Glomerular endothelial cell (primary cell): ENCODE data around the gene RAPGEF2. TPM values are rescaled to one million over a fixed set of nuclear protein-coding genes. Genes with fewer than 3 reads are reported as not detected.

Experiments
- DNase-seq: peaks from one replicate; pipeline ENCODE4 v3.0.0-alpha.2; 2011; ENCODE audit warnings: low read depth, low spot score; ENCODE audit errors: extremely low read depth
- total RNA-seq: library from RNA; depleted of rRNA; stranded (reverse); fragments of >200 nt; gene quantifications from 2 replicates; pipeline ENCODE4 v1.2.3, GENCODE V29; 2015

RAPGEF2 gene
- total RNA-seq, 1 donor from 2014 or later: 57.3 TPM

DNA sequence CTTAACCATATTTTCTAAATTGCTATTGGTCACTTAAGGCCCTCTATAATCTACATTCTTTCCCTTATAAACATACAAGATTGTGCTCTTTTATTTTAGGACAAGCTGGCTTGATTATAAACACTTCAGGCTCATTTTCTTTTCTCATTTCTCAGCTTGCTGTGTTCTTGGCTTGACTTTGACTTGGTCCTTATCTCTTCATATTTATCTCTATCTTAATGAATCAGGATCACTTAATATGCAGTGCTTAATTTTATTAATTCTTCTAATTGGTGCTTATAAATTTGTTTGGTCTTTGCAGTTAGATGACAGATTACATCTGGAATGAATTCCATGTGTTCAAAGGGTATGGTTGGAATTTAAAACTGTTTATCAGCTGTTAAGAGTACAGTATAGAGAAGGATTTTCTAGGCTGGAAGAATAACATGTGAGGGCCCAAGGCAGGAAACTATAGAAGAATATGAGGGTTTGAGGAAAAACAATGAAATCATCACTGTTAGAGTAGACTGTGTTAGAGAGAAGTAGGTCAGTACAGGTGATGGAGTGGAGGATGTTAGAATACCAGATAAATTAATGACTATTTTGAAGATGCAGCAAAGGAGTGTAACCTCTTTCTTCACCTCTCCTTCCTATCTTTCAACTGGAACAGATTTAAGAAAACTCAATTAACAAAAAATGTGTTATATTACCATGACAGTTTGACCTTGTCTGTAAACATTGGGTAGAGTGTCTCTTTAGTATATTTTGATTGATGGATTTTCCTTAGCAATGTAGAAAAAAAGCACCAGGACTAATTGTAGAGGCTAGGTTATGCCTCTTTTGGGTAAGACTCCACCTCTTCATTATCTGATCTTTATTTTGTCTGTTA, 169.6 kb downstream of the RAPGEF2 start:
- no peak for DNase-seq

- DNase-seq: no peak
Measured at GRCh38 chr4:159273141-159273438, 170.2 kb downstream of the RAPGEF2 start.

DNA sequence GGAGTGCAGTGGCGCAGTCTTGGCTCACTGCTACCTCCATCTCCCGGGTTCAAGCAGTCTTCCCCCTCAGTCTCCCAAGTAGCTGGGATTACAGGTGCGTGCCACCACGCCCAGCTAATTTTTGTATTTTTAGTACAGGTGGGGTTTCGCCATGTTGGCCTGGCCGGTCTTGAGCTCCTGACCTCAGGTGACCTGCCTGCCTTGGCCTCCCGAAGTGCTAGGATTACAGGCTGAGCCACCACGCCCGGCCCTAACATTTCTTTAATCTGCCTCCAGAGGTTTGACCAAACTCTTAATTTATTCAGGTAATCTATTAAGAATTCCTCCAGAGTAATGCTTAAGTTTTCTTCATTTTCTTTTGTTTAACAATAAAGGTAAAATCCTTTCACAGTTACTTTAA, 171.0 kb downstream of the RAPGEF2 start:
- no peak for DNase-seq

DNA sequence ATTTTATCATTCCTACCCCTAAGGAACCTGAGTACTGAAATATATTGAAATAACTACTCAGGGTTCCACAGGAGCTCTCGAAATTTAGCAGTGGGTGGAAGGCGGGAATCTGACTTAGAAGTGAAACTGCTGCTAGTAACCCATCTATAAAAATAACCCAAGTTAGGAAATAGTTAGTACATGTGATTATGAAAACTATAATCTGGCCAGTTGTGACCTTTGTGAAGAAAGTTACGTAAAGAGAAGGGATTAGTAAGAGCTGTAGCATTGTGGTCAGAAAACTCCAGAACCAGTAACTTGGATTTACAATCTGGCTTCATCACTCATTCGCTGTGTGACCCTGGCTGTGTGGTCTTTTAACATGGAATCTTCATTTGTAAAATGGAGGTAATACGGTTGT, 175.5 kb downstream of the RAPGEF2 start:
- no peak for DNase-seq

- no peak for DNase-seq
Measured at GRCh38 chr4:159279084-159279483, 176.2 kb downstream of the RAPGEF2 start.

DNA sequence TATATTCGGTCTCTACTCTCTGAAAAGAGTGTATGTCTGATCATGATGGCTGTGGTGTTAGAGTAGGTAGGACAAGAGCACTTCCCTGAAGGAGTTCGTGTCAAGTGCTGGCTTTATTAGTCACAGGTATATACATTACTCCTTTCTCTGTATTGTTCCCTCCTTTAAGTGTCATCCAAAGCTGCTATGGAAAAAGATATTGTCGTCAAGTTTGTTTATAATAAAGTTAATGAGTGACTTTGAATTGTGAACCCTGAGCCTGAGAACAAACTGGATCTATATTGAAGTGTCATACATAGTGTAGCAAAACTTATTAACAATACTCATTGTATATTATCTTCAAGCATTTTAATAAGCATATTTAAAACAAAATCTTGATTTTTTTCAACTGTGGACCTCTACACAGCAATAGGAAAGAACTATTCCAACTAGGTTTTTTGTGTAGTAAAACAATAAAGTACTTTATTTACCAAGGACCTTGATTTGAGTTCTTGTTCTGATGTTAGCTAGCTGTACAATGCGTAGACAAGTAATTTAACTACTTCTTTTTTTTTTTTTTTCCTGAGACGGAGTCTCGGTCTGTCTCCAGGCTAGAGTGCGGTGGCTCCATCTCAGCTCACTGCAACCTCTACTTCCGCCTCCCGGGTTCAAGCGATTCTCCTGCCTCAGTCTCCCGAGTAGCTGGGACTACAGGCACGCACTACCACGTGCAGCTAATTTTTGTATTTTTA, 177.7 kb downstream of the RAPGEF2 start:
- no peak for DNase-seq

- DNase-seq: no peak
Measured at GRCh38 chr4:159281771-159282170, 178.9 kb downstream of the RAPGEF2 start.

DNA sequence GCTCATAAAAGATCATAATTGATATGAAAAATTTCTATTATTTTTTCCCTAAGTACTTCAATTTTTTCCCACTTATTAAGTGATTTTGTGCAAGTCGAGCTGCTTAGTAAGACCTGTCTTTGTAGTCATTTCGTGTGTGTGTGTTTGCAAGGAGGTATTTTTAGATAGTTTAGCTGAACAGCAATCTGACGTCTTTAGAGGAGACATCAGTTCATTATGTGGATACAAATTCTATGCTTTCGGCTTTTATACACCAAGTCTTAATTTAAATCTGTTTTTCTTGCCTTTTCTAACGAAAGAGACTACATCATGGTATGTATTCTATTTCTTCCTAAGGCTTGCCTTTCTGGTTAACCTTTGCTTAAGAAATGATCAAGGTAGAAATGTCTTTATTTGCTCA, 179.4 kb downstream of the RAPGEF2 start:
- DNase-seq: no peak

GRCh38 chr4:159282944-159283343, 180.1 kb downstream of the RAPGEF2 start:
- no peak for DNase-seq

GRCh38 chr4:159283696-159284095, 180.8 kb downstream of the RAPGEF2 start:
- no peak for DNase-seq

GRCh38 chr4:159284113-159284512, 181.2 kb downstream of the RAPGEF2 start:
- DNase-seq: no peak

- no peak for DNase-seq
Measured at GRCh38 chr4:159284733-159285132, 181.9 kb downstream of the RAPGEF2 start.

GRCh38 chr4:159287767-159288166, 184.9 kb downstream of the RAPGEF2 start:
- no peak for DNase-seq

- DNase-seq: no peak
Measured at GRCh38 chr4:159289682-159290081, 186.8 kb downstream of the RAPGEF2 start.

DNA sequence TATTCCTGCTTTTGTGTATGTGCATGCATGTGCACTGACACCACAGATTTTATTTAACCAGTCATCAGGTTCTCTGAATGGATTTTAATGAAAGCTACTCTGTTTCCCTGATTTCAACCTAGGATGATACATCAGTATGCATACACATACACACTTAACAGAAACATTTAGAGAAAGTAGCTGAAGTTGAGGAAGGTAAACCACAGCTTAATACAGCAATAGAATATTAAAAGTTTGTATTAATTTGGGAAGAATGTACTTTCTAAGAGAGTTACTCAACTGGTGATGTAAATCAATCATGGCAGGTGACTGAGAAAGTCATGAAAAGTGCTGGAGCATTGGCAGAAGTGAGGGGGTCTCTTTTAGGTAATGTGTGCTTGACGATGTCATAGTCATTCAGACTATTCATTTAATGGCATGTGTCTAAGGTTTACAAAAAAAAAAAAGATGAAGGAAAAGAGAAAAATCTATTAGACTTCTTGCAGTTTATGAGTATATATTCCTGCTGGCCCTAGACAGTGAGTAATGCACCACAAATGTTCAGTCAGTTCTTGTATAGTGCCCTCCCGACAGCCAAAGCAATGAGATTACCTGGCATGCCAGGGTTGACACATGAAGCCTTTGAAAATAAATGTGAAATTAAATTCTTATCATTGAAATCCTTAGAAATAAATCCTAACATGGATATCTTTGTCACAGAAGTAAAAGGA, 187.6 kb downstream of the RAPGEF2 start:
- no peak for DNase-seq

GRCh38 chr4:159291176-159291575, 188.3 kb downstream of the RAPGEF2 start:
- DNase-seq: no peak

GRCh38 chr4:159292137-159292896, 189.4 kb downstream of the RAPGEF2 start:
- DNase-seq: no peak

- no peak for DNase-seq
Measured at GRCh38 chr4:159293811-159294515, 191.1 kb downstream of the RAPGEF2 start.

- no peak for DNase-seq
Measured at GRCh38 chr4:159296061-159296460, 193.2 kb downstream of the RAPGEF2 start.

- no peak for DNase-seq
Measured at GRCh38 chr4:159297091-159297490, 194.2 kb downstream of the RAPGEF2 start.
